D341Med (cell line): ENCODE measurements around the gene NDOR1.
A peak's percentile ranks its signal among the peaks of the same experiment; 100 is the strongest.
"Not testable (repeated sequence)": the region's sequence is repeated elsewhere in the genome, so short reads cannot be mapped to it uniquely, and the experiment has no call there.

ENCODE experiments used
- DNase-seq: peaks from one replicate; pipeline ENCODE4 v3.0.0; 2012; ENCODE audit warnings: low spot score

NDOR1 gene

GRCh38 chr9:137243626-137244485, 38.4 kb downstream of the NDOR1 start:
- no peak for DNase-seq

- no peak for DNase-seq
These were observed 39.3 kb downstream of the NDOR1 start for GRCh38 chr9:137244486-137245449.

- no peak for DNase-seq
These were observed 40.2 kb downstream of the NDOR1 start for GRCh38 chr9:137245450-137246421.

- no peak for DNase-seq
These were observed 41.8 kb downstream of the NDOR1 start for GRCh38 chr9:137247135-137247915.

- no peak for DNase-seq
These were observed 42.3 kb downstream of the NDOR1 start for GRCh38 chr9:137247916-137248175.

- DNase-seq = no peak
These were observed 45.1 kb downstream of the NDOR1 start for GRCh38 chr9:137250329-137251193.

- DNase-seq = no peak
These were observed 45.6 kb downstream of the NDOR1 start, which contains the start of gene STPG3 for GRCh38 chr9:137251194-137251461. TSS of gene STPG3 (plus strand) at chr9:137251286. CDS start at chr9:137251287, 1 bp downstream.

- DNase-seq = no peak
These were observed 46.2 kb downstream of the NDOR1 start for GRCh38 chr9:137251490-137252268.

GRCh38 chr9:137252555-137253506, 47.3 kb downstream of the NDOR1 start:
- no peak for DNase-seq

- DNase-seq = no peak
These were observed 48.5 kb downstream of the NDOR1 start for GRCh38 chr9:137253717-137254623.

- peak; percentile 100 for DNase-seq
These were observed 49.3 kb downstream of the NDOR1 start, which contains the start of gene NELFB for GRCh38 chr9:137254624-137255447. TSS of gene NELFB (plus strand) at chr9:137255327.

GRCh38 chr9:137255448-137256114, 50.1 kb downstream of the NDOR1 start:
- no peak for DNase-seq

- no peak for DNase-seq
These were observed 50.9 kb downstream of the NDOR1 start for GRCh38 chr9:137256362-137256761.

GRCh38 chr9:137256856-137257255, 51.4 kb downstream of the NDOR1 start:
- no peak for DNase-seq

GRCh38 chr9:137262173-137262908, 56.8 kb downstream of the NDOR1 start:
- DNase-seq = not testable (repeated sequence)
